Stomach (tissue), 4 donors: ENCODE data around the gene ID4.

Experiments used
- CTCF ChIP-seq, 7 experiments: fragments of 450-650 bp in 4 of 7; fragments of 200-600 bp in 3 of 7; sonication (generic) in 3 of 7; IDR thresholded peaks; one replicate each; pipeline ENCODE4 v1.5.1; 2016 to 2019; ENCODE audit warnings: antibody characterized with exemption in 7 of 7, control low read depth in 2 of 7, mild to moderate bottlenecking in 1 of 7
- EP300 ChIP-seq: sonication (generic); formaldehyde crosslinking; IDR thresholded peaks from one replicate; pipeline ENCODE4 v1.6.1; 2017; ENCODE audit warnings: antibody characterized with exemption
- POLR2A ChIP-seq, 4 donors: fragments of 450-650 bp; IDR thresholded peaks; one replicate each; pipeline ENCODE4 v1.6.1; 2016; ENCODE audit warnings: antibody characterized with exemption in 4 of 4, control low read depth in 2 of 4, mild to moderate bottlenecking in 1 of 4, moderate library complexity in 1 of 4
- POLR2AphosphoS5 ChIP-seq, 3 donors: sonication (generic); formaldehyde crosslinking; IDR thresholded peaks; one replicate each; pipeline ENCODE4 v1.6.1; 2016; ENCODE audit warnings: antibody characterized with exemption in 3 of 3

GRCh38 chr6:19873031-19873430, 35.9 kb downstream of the ID4 start:
- TF ChIP-seq CTCF (IDR thresholded peaks at IDR 0.05), result no peak
- no peak for TF ChIP-seq POLR2A (IDR thresholded peaks at IDR 0.05)
- TF ChIP-seq EP300, result no peak
- no peak for TF ChIP-seq POLR2AphosphoS5 (IDR thresholded peaks at IDR 0.05)
